Left ventricle myocardium superior (tissue), 1 donor: ENCODE measurements around the gene CSF2RB. TPM values are rescaled to one million over a fixed set of nuclear protein-coding genes. Genes with fewer than 3 reads are reported as not detected.
"Not testable (repeated sequence)": the region's sequence is repeated elsewhere in the genome, so short reads cannot be mapped to it uniquely, and the experiment has no call there.

Experiments
- ATAC-seq: fragments of 200-7000 bp; cut with Tn5 transposase; one replicate; pipeline ENCODE4 v1.9.1; 2020; ENCODE audit warnings: mild to moderate bottlenecking, moderate library complexity
- DNase-seq: peaks from one replicate; pipeline ENCODE4 v3.0.0-alpha.2; 2020
- intact Hi-C: fragments of 100-400 bp; cut with micrococcal nuclease; formaldehyde crosslinking; loops from one replicate; pipeline ENCODE4 v1.11.0; 2022
- total RNA-seq: library from RNA; stranded (reverse); fragmentation: NEBNext Ultra II Directional; extraction: Animal tissue kit (Norgen Biotek cat#: 25700); gene quantifications from one replicate; pipeline ENCODE4 v1.2.1, GENCODE V29; 2021
- donor health status: DM: no; HTN: yes; CAD: no; lungs with severe emphysema.

The CSF2RB gene
- total RNA-seq, 1 donor from 2014 or later, result 3.2 TPM

GRCh38 chr22:36982136-36982535 lies 68.7 kb downstream of the CSF2RB start:
- intact Hi-C loops, result no loop called here
- DNase-seq, result no peak
- no peak for ATAC-seq

- intact Hi-C loops, result no loop called here
- ATAC-seq, result no peak
- no peak for DNase-seq
Measured at GRCh38 chr22:36985211-36985889, 71.9 kb downstream of the CSF2RB start.

- no peak for ATAC-seq
- no peak for DNase-seq
- intact Hi-C loops, result no loop called here
Measured at GRCh38 chr22:36986242-36986821, 72.9 kb downstream of the CSF2RB start.

- ATAC-seq (no peak), DNase-seq (no peak)
- intact Hi-C loops, result no loop called here
Measured at GRCh38 chr22:36988075-36988832, 74.8 kb downstream of the CSF2RB start.

GRCh38 chr22:36989012-36989411 lies 75.6 kb downstream of the CSF2RB start:
- not testable (repeated sequence) for ATAC-seq

More at GRCh38 chr22:36989012-36989411, 75.6 kb downstream of the CSF2RB start:
- DNase-seq, intact Hi-C loops: not testable (repeated sequence)

Other genes with a start within 250 kb of the CSF2RB start
- not detected for gene CACNG2, start 209.9 kb upstream of the CSF2RB start, total RNA-seq
- gene IFT27, start 137.5 kb upstream of the CSF2RB start, total RNA-seq, result 29.3 TPM
- gene PVALB, start 96.6 kb upstream of the CSF2RB start, total RNA-seq, result not detected
- gene NCF4, start 52.6 kb upstream of the CSF2RB start, total RNA-seq, result 6.8 TPM
- 45.8 TPM for gene TST, start 105.8 kb downstream of the CSF2RB start, total RNA-seq
- 56.7 TPM for gene MPST, start 106.1 kb downstream of the CSF2RB start, total RNA-seq
- gene KCTD17, start 138.1 kb downstream of the CSF2RB start, total RNA-seq, result 9.8 TPM
- not detected for gene TMPRSS6, start 196.1 kb downstream of the CSF2RB start, total RNA-seq
- gene IL2RB, start 236.3 kb downstream of the CSF2RB start, total RNA-seq, result 0.79 TPM